Lower leg skin (tissue), 3 donors: Measurements from ENCODE around the gene DLST.

Experiments used
- CTCF ChIP-seq, 3 donors: fragments of 450-650 bp; IDR thresholded peaks; one replicate each; pipeline ENCODE4 v1.5.1; 2016; ENCODE audit warnings: antibody characterized with exemption in 3 of 3, mild to moderate bottlenecking in 3 of 3, moderate library complexity in 2 of 3
- POLR2A ChIP-seq, 2 donors: fragments of 450-650 bp; IDR thresholded peaks; one replicate each; pipeline ENCODE4 v1.6.1; 2016 to 2017; ENCODE audit warnings: antibody characterized with exemption in 2 of 2, mild to moderate bottlenecking in 1 of 2, moderate library complexity in 1 of 2

- TF ChIP-seq POLR2A (IDR thresholded peaks at IDR 0.05): no peak
- no peak for TF ChIP-seq CTCF (IDR thresholded peaks at IDR 0.05)
These were observed 60.9 kb downstream of the DLST start for GRCh38 chr14:74942608-74943007.
